ENCODE measurements around the gene ABCC1.

DNA sequence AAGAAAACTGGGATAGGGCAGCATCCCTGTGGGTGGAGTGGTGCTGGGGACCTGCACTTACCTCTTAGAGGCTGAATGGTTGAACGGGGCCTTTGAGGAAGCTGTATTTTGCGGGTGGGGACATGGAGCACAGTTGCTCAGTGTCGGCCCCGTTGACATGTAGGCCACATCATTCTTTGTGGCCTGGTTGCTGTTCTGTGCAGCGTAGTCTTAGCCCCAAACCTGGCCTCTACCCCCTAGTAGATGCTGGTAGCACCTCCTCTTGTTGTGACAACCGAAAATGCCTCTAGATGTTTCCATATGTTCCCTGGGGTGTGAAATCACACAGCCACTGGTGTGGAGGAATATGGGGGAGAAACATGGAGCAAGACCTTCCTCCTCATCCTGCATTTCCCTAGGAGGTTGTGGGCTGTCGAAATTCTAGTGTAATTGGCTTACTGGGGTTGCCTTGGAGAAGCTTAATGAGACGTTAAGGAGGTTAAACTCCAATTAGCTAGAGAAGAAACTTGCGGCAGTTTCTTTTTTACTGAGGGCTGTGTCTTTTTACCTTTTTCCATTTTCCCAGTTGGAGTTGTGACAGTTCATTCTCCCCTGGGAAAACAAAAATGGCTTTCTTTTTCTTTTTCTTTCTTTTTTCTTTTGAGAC lies 9.4 kb downstream of the ABCC1 start:
- TF ChIP-seq, protein P1, sequence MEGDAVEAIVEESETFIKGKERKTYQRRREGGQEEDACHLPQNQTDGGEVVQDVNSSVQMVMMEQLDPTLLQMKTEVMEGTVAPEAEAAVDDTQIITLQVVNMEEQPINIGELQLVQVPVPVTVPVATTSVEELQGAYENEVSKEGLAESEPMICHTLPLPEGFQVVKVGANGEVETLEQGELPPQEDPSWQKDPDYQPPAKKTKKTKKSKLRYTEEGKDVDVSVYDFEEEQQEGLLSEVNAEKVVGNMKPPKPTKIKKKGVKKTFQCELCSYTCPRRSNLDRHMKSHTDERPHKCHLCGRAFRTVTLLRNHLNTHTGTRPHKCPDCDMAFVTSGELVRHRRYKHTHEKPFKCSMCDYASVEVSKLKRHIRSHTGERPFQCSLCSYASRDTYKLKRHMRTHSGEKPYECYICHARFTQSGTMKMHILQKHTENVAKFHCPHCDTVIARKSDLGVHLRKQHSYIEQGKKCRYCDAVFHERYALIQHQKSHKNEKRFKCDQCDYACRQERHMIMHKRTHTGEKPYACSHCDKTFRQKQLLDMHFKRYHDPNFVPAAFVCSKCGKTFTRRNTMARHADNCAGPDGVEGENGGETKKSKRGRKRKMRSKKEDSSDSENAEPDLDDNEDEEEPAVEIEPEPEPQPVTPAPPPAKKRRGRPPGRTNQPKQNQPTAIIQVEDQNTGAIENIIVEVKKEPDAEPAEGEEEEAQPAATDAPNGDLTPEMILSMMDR (IDR thresholded peaks at IDR 0.05; ENCODE audit: low read length) = no peak
- TF ChIP-seq EZH2 (IDR thresholded peaks at IDR 0.05; ENCODE audit: borderline replicate concordance, low read length) = no peak
